GM12878 (cell line): ENCODE results near the gene WBP2NL. TPM values are rescaled to one million over a fixed set of nuclear protein-coding genes. Genes with fewer than 3 reads are reported as not detected.

ENCODE experiments used
- JUNB ChIP-seq: IDR thresholded peaks from 2 replicates; pipeline ENCODE4 v1.6.1; 2016; ENCODE audit warnings: antibody characterized with exemption, mild to moderate bottlenecking
- MEF2A ChIP-seq: IDR thresholded peaks from 2 replicates; pipeline ENCODE4 v1.6.1; 2011; ENCODE audit warnings: low read depth, mild to moderate bottlenecking, low read length, moderate library complexity; ENCODE audit not compliant: insufficient read depth
- MXI1 ChIP-seq: fragments of 150-350 bp; IDR thresholded peaks from 2 replicates; pipeline ENCODE4 v1.6.1; 2011; ENCODE audit warnings: low read depth, mild to moderate bottlenecking, inconsistent platforms, low read length, improper control_type of control experiment
- NFYA ChIP-seq: IDR thresholded peaks from 2 replicates; pipeline ENCODE4 v1.6.1; 2011; ENCODE audit warnings: low read depth, mild to moderate bottlenecking, low read length, improper control_type of control experiment, borderline replicate concordance
- ZNF622 ChIP-seq: fragments of 450-650 bp; IDR thresholded peaks from 2 replicates; pipeline ENCODE4 v1.6.1; 2017; ENCODE audit warnings: mild to moderate bottlenecking, inconsistent platforms
- polyA plus RNA-seq, 11 experiments: library from polyadenylated mRNA; depleted of rRNA in 4 of 11; unstranded in 6 of 11; stranded (reverse) in 5 of 11; fragments of >200 nt; fragmentation: Nextera tagmentation in 4 of 11; fragmentation: Illumina TruSeq in 1 of 11; extraction: Ambion mirVana in 4 of 11; extraction: Trizol in 1 of 11; gene quantifications; 1 replicate in 1 of 11; 2 replicates in 10 of 11; pipeline versions ENCODE4 v1.2.1 to v1.2.3, GENCODE V29; 2011 to 2016; ENCODE audit warnings: inconsistent platforms in 2 of 11, missing spikeins in 2 of 11, low read depth in 1 of 11
- total RNA-seq, 4 experiments: library from RNA; depleted of rRNA in 3 of 4; stranded (reverse); fragments of >200 nt in 3 of 4; fragmentation: Illumina TruSeq in 1 of 4; extraction: Trizol in 1 of 4; gene quantifications; 2 replicates each; pipeline versions ENCODE4 v1.2.1 to v1.2.3, GENCODE V29; 2013 to 2021
- TF ChIP-seq, protein P1 (sequence below), 3 experiments: IDR thresholded peaks in 2 of 3; conservative IDR thresholded peaks in 1 of 3; 2 replicates each; pipeline ENCODE4 v1.5.1; 2011; ENCODE audit warnings: low read depth in 3 of 3, low read length in 3 of 3, mild to moderate bottlenecking in 3 of 3, control low read depth in 2 of 3, moderate library complexity in 2 of 3, inconsistent platforms in 1 of 3, mixed read lengths in 1 of 3; ENCODE audit not compliant: control insufficient read depth in 2 of 3, insufficient read depth in 1 of 3; ENCODE audit errors: extremely low read depth in 1 of 3
- TF ChIP-seq, protein P2 (sequence below): IDR thresholded peaks from 2 replicates; pipeline ENCODE4 v1.6.1; 2012; ENCODE audit warnings: low read length, inconsistent platforms

The WBP2NL gene
- total and polyA plus RNA-seq, 10 of the 15 experiments (the other 5 are each of a cell fraction or from before 2014, with no cell fraction given): 0.46 to 1.9 (median 1.3) TPM

DNA sequence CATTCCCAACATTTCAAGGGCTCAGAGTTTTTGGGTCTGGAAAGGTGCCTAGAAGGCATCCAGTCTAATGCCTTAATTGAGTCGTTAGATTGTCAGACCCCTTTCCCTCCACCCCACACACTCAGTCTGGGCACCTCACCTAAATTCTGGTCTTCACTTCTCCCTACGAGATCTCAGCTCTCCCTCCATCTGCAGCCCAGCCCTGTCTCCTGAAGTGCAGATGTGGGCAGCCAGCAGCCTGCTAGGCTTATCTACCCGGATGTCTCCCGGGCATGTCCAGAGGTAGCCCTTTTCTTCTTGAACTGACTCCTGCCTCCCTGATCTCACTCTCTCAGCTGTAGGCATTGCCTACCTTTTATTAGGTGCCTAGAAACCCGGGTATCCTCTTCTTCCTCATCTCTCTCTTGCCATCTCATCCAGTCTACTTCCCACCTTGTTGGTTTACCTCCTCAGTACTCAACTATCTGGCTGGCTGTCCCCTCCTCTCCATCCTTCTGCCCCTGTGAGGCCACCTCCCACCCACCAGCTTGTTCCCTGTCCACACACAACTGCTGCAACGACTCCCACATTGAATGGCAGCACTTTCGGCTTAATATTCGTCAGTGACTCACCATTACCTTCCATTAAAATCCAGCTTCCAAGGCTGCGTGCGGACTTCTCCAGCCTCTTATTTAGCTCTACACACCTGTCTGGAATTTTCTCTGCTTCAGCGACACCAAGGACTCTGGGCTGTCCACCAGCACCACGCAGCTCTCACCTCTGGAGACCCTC lies 23.1 kb upstream of the WBP2NL start (continued):
- TF ChIP-seq, protein P1, sequence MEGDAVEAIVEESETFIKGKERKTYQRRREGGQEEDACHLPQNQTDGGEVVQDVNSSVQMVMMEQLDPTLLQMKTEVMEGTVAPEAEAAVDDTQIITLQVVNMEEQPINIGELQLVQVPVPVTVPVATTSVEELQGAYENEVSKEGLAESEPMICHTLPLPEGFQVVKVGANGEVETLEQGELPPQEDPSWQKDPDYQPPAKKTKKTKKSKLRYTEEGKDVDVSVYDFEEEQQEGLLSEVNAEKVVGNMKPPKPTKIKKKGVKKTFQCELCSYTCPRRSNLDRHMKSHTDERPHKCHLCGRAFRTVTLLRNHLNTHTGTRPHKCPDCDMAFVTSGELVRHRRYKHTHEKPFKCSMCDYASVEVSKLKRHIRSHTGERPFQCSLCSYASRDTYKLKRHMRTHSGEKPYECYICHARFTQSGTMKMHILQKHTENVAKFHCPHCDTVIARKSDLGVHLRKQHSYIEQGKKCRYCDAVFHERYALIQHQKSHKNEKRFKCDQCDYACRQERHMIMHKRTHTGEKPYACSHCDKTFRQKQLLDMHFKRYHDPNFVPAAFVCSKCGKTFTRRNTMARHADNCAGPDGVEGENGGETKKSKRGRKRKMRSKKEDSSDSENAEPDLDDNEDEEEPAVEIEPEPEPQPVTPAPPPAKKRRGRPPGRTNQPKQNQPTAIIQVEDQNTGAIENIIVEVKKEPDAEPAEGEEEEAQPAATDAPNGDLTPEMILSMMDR (IDR thresholded peaks at IDR 0.05 in 2 of 3, conservative IDR thresholded peaks at IDR 0.05 in 1 of 3; ENCODE audit: control insufficient read depth in 2 of 3, extremely low read depth in 1 of 3, insufficient read depth in 1 of 3, low read depth in 3 of 3, low read length in 3 of 3): no peak
- no peak for TF ChIP-seq JUNB
- TF ChIP-seq, protein P2, sequence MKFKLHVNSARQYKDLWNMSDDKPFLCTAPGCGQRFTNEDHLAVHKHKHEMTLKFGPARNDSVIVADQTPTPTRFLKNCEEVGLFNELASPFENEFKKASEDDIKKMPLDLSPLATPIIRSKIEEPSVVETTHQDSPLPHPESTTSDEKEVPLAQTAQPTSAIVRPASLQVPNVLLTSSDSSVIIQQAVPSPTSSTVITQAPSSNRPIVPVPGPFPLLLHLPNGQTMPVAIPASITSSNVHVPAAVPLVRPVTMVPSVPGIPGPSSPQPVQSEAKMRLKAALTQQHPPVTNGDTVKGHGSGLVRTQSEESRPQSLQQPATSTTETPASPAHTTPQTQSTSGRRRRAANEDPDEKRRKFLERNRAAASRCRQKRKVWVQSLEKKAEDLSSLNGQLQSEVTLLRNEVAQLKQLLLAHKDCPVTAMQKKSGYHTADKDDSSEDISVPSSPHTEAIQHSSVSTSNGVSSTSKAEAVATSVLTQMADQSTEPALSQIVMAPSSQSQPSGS: no peak
- no peak for TF ChIP-seq NFYA
- TF ChIP-seq MXI1: no peak
- TF ChIP-seq ZNF622: no peak
- no peak for TF ChIP-seq MEF2A
